GM19238 (cell line): ENCODE data around the gene PGAM5.
"Not testable (repeated sequence)": the region's sequence is repeated elsewhere in the genome, so short reads cannot be mapped to it uniquely, and the experiment has no call there.

Experiments used
- DNase-seq: peaks from one replicate; pipeline ENCODE4 v3.0.0; 2011; ENCODE audit warnings: low spot score; ENCODE audit not compliant: insufficient read length

PGAM5 gene

DNA sequence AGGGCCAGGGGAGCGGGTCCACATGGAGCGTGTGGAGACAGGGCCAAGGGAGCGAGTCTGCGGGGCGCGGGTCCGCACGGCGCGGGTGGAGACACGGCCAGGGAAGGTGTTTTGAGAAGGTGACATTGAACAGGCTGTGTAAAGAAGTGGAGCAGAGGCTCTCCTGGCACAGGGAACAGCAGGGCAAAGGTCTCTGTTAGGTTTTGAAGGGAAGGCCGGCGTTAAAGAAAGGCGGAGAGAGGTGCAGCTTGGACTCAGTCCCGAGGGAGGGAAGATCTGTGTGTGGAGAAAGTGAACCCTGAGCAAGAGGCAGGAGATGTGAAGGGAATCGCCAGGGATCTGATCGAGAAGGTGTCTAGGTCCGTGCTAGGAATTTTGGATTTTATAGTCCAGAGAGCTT lies 21.4 kb upstream of the PGAM5 start:
- DNase-seq: no peak

DNA sequence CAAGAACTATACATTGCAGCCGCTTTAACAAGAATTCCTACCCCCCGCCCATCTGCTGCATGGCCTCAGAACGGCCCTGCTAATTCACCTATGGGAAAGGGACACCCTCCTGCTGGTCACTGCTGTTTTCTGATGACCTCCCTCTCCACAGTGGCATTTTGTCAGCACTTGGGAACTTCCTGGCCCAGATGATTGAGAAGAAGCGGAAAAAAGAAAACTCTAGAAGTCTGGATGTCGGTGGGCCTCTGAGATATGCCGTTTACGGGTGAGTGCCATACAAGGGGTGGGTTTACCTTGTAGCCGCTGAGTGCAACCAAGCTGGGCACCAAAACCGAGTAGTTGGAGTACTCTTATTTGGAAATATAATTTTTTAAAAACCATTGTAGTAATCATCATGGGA lies 20.5 kb upstream of the PGAM5 start:
- no peak for DNase-seq

DNA sequence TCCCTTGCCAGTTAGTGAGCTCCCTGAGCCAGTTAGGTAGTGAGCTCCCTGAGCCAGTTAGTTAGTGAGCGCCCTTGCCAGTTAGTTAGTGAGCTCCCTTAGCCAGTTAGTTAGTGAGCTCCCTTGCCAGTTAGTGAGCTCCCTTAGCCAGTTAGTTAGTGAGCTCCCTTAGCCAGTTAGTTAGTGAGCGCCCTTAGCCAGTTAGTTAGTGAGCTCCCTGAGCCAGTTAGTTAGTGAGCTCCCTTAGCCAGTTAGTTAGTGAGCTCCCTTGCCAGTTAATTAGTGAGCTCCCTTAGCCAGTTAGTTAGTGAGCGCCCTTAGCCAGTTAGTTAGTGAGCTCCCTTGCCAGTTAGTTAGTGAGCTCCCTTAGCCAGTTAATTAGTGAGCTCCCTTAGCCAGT lies 18.6 kb upstream of the PGAM5 start:
- not testable (repeated sequence) for DNase-seq

DNA sequence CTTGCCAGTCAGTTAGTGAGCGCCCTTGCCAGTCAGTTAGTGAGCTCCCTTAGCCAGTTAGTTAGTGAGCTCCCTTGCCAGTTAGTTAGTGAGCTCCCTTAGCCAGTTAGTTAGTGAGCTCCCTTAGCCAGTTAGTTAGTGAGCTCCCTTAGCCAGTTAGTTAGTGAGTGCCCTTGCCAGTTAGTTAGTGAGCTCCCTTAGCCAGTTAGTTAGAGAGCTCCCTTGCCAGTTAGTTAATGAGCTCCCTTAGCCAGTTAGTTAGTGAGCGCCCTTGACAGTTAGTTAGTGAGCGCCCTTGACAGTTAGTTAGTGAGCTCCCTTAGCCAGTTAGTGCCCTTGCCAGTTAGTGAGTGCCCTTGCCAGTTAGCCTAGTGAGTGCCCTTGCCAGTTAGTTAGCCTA lies 15.8 kb upstream of the PGAM5 start:
- DNase-seq: not testable (repeated sequence)

DNA sequence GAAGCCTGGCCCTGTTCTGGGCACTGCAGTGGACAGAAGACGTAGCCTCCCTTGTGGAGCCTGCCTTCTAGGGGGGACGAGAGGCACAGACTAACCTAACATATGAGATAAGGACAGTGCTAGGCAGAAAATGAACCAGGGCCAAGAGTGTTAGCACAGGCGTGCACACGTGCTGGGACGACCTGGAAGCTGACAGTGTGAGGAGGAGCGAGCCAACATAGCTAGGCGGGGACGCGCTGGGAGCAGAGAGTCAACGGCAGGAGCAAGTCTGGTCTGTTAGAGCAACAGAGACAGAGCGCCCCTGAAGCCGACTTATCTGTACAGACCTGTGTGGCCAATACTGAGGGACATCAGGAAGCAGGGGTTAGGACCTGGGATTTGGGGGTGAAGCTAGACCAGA lies 15.2 kb upstream of the PGAM5 start:
- DNase-seq: no peak

DNA sequence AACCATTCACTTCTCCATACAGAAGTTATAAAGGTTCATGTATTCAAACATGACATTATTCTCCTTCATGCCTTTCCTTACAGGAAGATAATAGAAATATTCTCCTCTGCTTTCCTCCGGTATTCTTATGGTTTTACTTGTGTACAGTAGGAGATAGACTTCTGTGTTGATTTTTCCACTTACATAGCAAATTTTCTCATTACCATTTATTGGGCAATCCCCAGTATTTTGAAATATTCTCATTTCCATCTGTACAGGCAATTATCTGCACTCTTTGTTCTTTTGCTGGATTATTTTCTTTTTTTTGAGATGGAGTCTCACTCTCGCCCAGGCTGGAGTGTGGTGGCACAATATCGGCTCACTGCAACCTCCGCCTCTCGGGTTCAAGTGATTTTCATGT lies 12.3 kb upstream of the PGAM5 start:
- DNase-seq: no peak

DNA sequence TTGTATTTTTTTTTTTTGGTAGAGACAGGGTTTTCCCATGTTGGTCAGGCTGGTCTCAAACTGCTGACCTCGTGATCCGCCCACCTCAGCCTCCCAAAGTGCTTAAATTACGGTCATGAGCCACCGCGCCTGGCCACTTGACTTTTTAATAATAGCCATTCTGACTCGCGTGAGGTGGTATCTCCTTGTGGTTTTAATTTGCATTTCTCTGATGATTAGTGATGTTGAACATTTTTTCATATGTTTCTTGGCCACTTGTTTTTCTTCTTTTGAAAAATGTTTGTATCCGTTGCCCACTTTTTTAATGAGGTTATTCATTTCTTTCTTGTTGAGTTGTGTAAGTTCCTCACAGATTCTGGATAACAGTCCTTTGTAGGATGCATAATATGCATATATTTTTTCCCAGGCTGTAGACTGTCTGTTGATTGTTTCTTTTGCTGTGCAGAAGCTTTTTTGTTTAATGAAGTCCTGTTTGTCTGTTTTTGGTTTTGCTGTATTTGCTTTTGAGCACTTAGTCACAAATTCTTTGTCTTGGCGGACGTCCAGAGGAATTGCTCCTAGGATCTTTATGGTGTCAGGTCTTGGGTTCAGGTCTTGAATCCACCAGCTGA lies 10.3 kb upstream of the PGAM5 start:
- no peak for DNase-seq

DNA sequence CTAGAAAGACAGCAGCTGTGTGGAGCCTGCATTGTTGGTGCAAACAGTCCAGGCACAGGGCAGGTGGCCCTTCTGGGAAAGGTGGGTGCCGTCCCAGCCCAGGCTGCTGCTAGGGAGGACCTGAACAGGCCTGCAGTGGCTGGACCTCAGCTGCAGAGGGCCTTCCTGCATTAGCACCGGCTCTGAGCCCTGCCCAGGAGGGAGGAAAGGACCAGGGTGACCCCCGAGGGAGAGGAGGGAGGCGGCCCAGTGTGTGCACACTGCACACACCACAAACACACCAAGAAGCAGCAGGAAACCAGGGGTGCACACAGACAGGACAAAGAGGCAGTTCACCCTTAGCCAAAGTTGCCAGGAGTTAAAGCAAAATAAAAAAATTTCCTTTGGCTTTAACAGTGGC lies 8.0 kb upstream of the PGAM5 start:
- no peak for DNase-seq

DNA sequence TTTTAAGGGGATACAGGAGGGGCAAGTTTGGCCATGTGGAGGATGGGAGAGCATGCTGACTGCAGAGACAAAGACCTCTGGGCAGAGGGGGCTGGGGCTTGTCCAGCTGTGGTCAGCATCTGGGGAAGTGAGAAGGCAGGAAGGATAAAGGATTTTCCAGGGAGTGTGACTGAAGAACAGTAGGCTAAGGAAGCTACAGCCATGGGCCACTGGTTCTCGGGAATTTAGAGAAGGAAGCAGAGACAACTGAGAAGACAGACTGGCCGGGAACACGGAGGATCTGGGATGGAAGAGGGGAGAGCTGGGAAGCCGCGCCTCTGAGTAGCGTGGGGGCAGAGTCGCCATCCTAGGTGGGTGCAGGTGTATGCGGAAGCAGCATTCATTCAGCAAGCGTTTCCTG lies 7.0 kb upstream of the PGAM5 start:
- DNase-seq: no peak

DNA sequence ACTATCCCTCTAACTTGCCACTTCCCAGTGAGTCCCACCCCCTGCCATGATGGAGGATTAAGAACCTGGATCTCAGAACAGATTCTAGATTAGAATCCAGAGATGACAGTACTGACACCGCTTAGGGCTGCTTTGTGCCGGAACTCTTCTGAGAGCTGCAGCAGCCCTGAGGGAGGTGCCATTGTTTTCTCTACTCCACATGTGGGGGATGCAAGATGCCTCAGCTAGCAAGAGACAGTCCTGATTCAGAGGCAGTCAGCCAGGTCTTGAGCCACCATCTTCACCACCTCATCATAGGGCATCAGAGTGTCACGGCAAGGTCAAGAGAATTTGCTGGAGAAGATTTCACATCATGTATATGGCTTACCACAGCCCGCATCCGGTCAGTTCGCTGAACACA lies 3.4 kb upstream of the PGAM5 start:
- DNase-seq: no peak

DNA sequence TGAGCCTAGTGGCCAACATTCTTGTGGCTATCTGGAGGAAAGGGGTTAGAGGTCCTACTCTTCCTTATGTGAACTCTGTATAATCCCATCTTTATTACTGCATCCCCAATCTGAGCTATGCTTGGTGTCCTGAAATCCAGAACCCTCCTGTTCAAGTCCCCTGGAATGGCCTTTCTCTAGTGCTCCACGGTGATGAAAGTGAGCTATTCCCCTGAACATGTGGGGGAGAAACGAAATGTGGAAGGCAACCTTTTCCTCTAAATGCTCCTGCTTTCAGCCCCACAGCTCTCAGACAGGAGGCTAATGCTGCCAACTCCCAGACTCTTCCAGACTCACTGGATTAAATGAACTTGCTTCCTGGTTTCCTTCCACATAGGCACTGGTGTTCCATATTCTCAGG lies 2.5 kb upstream of the PGAM5 start:
- no peak for DNase-seq

DNA sequence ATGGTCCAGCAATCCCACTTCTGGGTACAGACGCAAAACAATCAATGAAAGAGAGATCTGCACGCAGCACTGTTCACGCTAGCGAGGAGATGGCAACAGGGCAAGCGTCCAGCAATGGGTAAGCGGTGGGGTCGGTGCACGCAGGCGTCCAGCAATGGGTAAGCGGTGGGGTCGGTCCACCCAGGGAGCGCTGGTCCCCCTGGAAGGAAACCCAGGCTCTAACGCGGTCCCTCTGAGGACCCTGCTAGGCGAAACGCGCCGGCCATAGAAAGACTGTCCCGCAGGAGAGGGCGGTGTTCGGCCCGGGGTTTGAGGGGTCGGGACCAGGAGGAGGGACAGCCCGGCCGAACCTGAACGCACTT lies 618 bp upstream of the PGAM5 start:
- DNase-seq: no peak

DNA sequence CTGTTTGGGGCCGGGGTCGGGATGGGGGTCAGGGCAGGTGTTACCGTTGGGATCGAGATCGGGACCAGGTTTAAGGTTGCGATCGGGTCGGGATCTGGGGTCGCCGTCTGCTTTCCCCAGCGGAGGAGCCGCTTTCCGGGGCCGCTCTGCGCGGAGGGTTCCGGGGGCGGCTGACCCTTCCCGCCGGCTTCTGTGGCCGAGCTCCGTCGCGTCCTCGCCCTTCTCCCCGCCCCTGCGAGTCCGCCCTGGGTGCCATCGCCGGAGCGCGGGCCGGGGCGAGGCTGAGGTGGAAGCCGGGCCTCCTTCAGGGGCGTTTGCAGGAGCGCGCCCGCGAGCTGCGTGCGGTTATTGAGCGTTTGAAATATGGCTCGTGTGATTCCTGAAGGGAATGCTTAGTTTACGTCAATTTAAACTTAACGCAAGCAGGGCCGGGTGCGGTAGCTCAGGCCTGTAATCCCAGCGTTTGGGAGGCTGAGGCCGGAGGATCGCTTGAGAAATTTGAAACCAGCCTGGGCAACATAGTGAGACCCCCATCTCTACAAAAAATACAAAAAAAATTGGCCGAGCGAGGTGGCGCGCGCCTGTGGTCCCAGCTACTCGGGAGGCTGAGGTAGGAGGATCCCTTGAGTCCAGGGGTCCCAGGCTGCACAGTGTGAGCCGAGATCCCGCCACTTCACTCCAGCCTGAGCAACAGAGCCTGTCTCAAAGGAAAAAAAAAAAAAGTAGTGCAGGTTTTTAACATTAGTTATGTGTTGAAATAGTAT lies 620 bp downstream of the PGAM5 start:
- DNase-seq: peak; percentile 44

DNA sequence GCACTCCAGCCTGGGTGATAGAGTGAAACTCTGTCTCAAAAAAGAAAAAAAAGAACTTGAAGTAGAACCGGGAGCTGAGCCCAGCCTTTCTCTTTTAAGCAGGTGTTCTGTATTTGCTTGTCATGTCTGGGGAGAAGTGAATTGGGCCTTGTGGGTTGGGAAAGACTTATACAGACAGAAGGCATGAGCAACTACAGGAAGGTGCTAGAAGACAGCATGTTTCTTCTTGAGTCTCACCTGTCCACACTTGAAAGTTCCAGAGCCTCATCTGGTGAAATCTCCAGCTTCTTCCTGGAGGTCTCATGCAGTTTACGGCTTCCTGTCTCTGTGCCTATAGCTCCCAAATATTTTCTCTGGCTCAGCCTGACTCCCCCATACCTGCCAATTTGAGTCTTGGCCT lies 2.5 kb downstream of the PGAM5 start:
- no peak for DNase-seq

DNA sequence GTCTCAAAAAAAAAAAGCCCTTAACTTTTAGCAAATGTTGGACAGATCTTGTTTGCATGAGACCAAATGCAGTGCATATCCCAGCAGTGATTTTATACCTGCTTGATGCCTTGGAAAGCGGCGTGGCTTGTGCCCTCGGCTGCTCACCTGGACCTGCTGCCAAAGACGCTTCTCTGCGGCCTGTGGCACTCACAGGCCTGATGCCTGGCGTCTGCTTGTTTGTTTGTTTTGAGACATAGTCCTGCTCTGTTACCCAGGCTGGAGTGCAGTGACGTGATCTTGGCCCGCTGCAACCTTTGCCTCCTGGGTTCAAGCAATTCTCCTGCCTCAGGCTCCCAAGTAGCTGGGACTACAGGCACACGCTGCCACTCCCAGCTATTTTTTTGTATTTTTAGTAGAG lies 5.2 kb downstream of the PGAM5 start:
- no peak for DNase-seq

DNA sequence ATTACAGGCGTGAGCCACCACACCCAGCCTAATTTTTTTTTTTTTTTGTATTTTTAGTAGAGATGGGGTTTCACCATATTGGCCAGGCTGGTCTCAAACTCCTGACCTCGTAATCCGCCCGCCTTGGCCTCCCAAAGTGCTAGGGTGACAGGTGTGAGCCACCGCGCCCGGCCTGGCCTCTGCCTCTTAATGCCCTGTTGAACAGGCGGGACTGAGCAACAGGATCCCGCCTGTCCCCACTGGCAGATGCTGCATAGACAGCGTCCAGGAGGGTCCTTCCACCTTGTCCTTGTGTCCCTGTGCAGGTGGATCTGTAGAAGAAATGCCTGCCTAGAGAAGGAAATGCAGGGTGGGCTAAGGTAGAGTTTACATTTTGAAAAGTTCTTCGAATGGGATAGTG lies 5.7 kb downstream of the PGAM5 start:
- no peak for DNase-seq

DNA sequence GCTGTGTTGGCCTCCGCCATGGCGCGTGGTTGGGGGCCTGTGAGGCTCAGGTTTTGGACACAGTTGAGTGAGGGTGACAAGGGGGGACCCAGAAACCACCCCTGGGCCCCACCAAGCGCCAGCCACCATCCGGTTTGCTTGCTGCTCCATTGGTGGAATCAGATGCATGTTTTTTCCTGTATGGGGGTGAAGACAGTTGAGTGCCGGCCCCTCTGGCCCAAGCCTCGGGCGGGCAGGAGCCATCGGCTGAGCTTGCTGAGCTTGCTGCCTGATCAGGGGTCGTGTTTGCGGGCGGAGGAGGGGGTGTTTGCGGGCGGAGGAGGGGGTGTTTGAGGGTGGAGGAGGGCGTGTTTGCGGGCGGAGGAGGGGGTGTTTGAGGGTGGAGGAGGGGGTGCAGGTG lies 6.4 kb downstream of the PGAM5 start:
- DNase-seq: no peak

DNA sequence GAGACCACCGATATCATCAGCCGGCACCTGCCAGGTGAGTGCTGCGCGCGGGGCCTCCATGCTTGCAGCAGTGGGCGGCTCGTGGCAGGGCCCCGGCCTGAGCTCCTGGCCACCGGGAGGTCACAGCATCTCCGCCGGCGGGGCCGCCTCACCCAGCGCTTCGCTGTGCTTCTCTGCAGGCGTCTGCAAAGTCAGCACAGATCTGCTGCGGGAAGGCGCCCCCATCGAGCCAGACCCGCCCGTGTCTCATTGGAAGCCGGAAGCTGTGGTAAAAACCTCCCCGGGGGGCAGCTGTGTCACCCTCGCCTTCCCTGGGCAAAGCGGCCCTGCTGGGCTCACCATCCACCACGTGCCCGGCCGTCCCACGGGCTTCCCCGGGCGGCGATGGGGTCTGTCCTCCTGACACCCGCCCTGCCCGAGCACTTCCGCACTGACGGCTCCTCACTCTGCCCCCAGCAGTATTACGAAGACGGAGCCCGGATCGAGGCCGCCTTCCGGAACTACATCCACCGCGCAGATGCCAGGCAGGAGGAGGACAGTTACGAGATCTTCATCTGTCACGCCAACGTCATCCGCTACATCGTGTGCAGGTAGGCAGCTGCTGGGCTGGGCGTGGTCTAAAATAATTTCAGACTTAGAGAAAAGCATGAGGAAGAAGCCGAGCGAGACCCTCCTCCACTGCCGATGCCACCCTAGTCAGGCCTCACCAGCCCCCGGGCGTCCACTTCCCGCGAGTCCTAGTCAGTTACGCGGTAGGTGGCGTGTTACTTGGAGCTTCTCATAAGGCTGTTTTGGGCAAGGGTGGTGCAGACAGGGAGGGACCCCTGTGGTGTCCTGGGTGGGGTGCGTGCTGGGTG lies 7.1 kb downstream of the PGAM5 start:
- no peak for DNase-seq

DNA sequence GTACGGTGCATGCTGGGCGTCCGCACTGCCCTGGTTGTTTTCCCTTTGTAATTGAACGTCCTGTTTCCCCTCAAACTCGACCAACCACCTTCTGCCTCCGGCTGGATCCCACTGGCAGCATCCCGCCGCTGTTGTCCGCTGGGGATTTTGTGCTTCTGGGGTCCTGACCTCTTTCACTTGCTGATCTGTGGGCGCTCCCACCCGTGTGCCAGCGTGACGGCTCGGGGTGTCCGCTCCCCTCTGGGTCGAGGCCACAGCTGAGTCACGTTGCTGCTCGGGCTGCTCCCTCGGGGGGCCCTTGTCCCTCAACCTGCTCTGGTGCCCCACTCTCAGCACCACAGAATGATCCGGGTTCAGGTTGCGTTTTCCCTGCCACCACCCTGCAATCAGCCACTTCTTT lies 8.0 kb downstream of the PGAM5 start:
- no peak for DNase-seq

DNA sequence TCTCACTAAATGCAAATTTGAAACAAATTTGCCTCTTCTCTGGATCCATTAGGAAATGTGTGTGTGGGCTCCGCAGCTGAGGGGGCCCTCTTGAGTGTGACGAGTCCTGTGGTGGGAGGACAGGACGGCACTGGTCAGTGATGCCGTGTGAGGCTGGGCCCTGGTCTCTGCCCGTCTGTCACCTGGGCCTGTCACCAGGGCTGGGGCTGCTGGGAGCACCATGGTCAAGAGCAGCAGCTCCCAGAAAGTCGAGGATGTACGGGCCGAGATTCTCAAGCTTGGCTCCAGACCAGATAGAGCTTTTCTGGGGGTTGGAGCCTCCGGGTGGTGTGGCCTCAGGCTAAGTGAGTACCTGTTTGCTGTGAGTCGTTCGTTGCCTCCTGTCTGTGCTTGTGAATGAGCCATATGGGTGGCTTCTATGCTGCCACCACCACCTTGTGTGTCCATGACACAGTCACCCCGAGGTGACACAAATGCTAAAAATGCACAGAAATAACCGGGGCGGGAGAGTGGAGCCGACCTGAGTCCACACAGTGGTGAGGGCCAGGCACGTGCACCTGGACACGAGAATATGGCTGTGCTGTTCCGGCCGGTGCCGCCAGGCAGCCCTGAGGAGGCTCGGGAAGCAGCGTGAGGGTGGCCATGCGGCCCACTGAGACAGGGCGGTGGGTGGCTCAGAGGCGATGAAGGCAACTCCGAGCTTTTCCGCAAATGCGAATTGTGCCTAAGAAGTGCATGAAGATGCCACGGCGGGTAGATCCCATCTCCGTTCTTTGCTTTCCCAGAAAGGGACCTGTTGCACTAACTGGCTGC lies 8.7 kb downstream of the PGAM5 start:
- no peak for DNase-seq

DNA sequence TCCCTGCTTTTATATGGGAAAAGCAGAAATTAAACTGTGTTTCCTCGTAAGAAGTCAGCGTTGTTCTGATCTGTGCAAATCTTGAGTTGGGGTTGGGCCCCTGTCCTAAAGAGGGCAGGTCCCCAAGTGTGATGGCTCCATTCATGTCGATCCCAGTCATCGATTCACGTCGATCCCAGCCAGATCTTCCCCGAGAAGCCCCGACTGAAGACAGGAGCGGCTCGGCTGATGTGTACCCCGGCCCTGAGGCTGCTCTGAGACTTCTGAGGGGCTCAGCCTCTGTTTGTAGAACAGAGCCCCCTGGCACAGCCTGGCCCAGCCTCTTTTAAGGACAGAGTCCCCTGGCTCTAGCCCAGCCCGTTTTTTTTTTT lies 9.3 kb downstream of the PGAM5 start:
- DNase-seq: no peak
